ENCODE data around the gene MVD. TPM values are rescaled to one million over a fixed set of nuclear protein-coding genes. Genes with fewer than 3 reads are reported as not detected.

MVD gene
- total and polyA plus RNA-seq, 10 of the 15 experiments (the other 5 are each of a cell fraction or from before 2014, with no cell fraction given) = 5.0 to 147 (median 65.0) TPM

GRCh38 chr16:88631384-88631783, 31.5 kb downstream of the MVD start:
- DNase-seq (ENCODE audit: low read depth, low spot score) (no peak), FAIRE-seq (no peak), ATAC-seq (no peak)
- Histone ChIP-seq H3K4me3 (no peak overlapping the region), H4K20me1 (ENCODE audit: control insufficient read depth, insufficient read depth) (no peaks in the 10 kb centered on the region; the same call in 1 of the 2 replicates), H3K4me2 (ENCODE audit: control insufficient read depth, insufficient read depth) (no peak overlapping the region), H3K9ac (ENCODE audit: control insufficient read depth, insufficient read depth, low read length) (no peak overlapping the region), H3K27me3 (replicated peaks in 1 of 2; ENCODE audit: control insufficient read depth in 2 of 2, insufficient read depth in 2 of 2, low read length in 1 of 2) (no peaks in the 10 kb centered on the region), H3K27ac (ENCODE audit: control insufficient read depth, insufficient read depth) (no peak overlapping the region), H3K36me3 (ENCODE audit: control insufficient read depth in 2 of 2, insufficient read depth in 2 of 2, low read length in 1 of 2) (peaks cover 3 to 28% of the 10 kb centered on the region in 2 experiments; a peak in 3 of 4 replicates), H2AFZ (ENCODE audit: control insufficient read depth, low read depth, low read length) (no peak overlapping the region), H3K79me2 (ENCODE audit: control insufficient read depth, insufficient read depth, low read length) (no peaks in the 10 kb centered on the region), H3K9me3 (replicated peaks; ENCODE audit: control insufficient read depth, insufficient read depth, low read length) (no peaks in the 10 kb centered on the region), H3K4me1 (ENCODE audit: control insufficient read depth, insufficient read depth, low read length) (peaks cover 16% of the 10 kb centered on the region)
- 81% methylated on average over 16 of the region's 16 CpGs for WGBS (ENCODE audit: insufficient coverage, insufficient replicate concordance, low lambda C conversion rate, missing lambda C conversion rate)
- in situ Hi-C loops (cut with MboI) (no loop called here), intact Hi-C loops (cut with micrococcal nuclease; ENCODE audit: unreplicated experiment) (no loop called here)
- ChIA-PET SMC1A (ENCODE audit: uncharacterized antibody, unreplicated experiment) (no interaction called here), POLR2A (no interaction called here), CTCF (interaction anchor here (1.6 kb wide), 1 partner anchor 195 kb away, joined by 3 read pairs; no protein-coding TSS in a partner anchor), RAD21 (ENCODE audit: unreplicated experiment) (interaction anchor here (0.6 kb wide), 1 partner anchor 61 kb away, joined by 3 read pairs; the partner anchor contains the start of gene ZC3H18)
- no peak for TF ChIP-seq PAX5 (IDR thresholded peaks at IDR 0.05; ENCODE audit: borderline replicate concordance, low read depth, low read length)
- no peak for TF ChIP-seq RELA (IDR thresholded peaks at IDR 0.05; ENCODE audit: borderline replicate concordance, partially characterized antibody)
- no peak for TF ChIP-seq KDM1A (IDR thresholded peaks at IDR 0.05; ENCODE audit: borderline replicate concordance)
- no peak for TF ChIP-seq NFIC (IDR thresholded peaks at IDR 0.05; ENCODE audit: low read depth, low read length)
- no peak for TF ChIP-seq SMAD1 (IDR thresholded peaks at IDR 0.05; ENCODE audit: low read depth, partially characterized antibody)
- no peak for TF ChIP-seq TBL1XR1 (IDR thresholded peaks at IDR 0.05; ENCODE audit: low read depth, low read length)
- no peak for TF ChIP-seq EZH2 (IDR thresholded peaks at IDR 0.05; ENCODE audit: borderline replicate concordance, control insufficient read depth, low read depth, low read length)
- no peak for TF ChIP-seq SMAD5 (IDR thresholded peaks at IDR 0.05; ENCODE audit: low read depth)
- TF ChIP-seq MLLT1 (IDR thresholded peaks at IDR 0.05) = no peak
- TF ChIP-seq, protein P1, sequence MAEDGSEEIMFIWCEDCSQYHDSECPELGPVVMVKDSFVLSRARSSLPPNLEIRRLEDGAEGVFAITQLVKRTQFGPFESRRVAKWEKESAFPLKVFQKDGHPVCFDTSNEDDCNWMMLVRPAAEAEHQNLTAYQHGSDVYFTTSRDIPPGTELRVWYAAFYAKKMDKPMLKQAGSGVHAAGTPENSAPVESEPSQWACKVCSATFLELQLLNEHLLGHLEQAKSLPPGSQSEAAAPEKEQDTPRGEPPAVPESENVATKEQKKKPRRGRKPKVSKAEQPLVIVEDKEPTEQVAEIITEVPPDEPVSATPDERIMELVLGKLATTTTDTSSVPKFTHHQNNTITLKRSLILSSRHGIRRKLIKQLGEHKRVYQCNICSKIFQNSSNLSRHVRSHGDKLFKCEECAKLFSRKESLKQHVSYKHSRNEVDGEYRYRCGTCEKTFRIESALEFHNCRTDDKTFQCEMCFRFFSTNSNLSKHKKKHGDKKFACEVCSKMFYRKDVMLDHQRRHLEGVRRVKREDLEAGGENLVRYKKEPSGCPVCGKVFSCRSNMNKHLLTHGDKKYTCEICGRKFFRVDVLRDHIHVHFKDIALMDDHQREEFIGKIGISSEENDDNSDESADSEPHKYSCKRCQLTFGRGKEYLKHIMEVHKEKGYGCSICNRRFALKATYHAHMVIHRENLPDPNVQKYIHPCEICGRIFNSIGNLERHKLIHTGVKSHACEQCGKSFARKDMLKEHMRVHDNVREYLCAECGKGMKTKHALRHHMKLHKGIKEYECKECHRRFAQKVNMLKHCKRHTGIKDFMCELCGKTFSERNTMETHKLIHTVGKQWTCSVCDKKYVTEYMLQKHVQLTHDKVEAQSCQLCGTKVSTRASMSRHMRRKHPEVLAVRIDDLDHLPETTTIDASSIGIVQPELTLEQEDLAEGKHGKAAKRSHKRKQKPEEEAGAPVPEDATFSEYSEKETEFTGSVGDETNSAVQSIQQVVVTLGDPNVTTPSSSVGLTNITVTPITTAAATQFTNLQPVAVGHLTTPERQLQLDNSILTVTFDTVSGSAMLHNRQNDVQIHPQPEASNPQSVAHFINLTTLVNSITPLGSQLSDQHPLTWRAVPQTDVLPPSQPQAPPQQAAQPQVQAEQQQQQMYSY (CRISPR knock-in tag; IDR thresholded peaks at IDR 0.05) = no peak
- TF ChIP-seq ZNF217 (IDR thresholded peaks at IDR 0.05) = no peak
- no peak for TF ChIP-seq HCFC1 (IDR thresholded peaks at IDR 0.05; ENCODE audit: low read length)
- TF ChIP-seq ETV6 (conservative IDR thresholded peaks at IDR 0.05 in 1 of 2, IDR thresholded peaks at IDR 0.05 in 1 of 2; ENCODE audit: borderline replicate concordance in 1 of 2, low read depth in 1 of 2) = no peak
- BruUV-seq (replicated peaks) = TSS peak; percentile 61

Data from GM12878 (cell line).